Upper lobe of left lung (tissue), 6 donors: Measurements from ENCODE around the gene FOXN1. TPM values are rescaled to one million over a fixed set of nuclear protein-coding genes. Genes with fewer than 3 reads are reported as not detected.
A peak's percentile ranks its signal among the peaks of the same experiment; 100 is the strongest.

ENCODE experiments used
- ATAC-seq, 2 donors: fragments of 200-7000 bp; cut with Tn5 transposase; one replicate each; pipeline ENCODE4 v1.9.1; 2022; ENCODE audit warnings: mild to moderate bottlenecking in 2 of 2, moderate library complexity in 2 of 2; ENCODE audit not compliant: low FRiP score in 2 of 2
- DNase-seq, 2 donors: peaks; one replicate each; pipeline ENCODE4 v3.0.0-alpha.2; 2019 to 2020
- H3K27ac ChIP-seq, 4 donors: fragments of 200-600 bp; sonication (generic); one replicate each; pipeline ENCODE4 v1.5.1; 2016 to 2019
- H3K27me3 ChIP-seq, 4 donors: fragments of 200-600 bp; sonication (generic); one replicate each; pipeline ENCODE4 v1.5.1; 2017 to 2019
- H3K36me3 ChIP-seq, 4 donors: fragments of 200-600 bp; sonication (generic); one replicate each; pipeline ENCODE4 v1.5.1; 2016 to 2019
- H3K4me1 ChIP-seq, 4 donors: fragments of 200-600 bp; sonication (generic); one replicate each; pipeline ENCODE4 v1.5.1; 2018 to 2019
- H3K4me3 ChIP-seq, 4 donors: fragments of 200-600 bp; sonication (generic); one replicate each; pipeline ENCODE4 v1.5.1; 2017 to 2019; ENCODE audit warnings: mild to moderate bottlenecking in 2 of 4, moderate library complexity in 1 of 4
- H3K9me3 ChIP-seq, 4 donors: fragments of 200-600 bp; sonication (generic); one replicate each; pipeline ENCODE4 v1.5.1; 2018 to 2019
- EP300 ChIP-seq, 4 donors: sonication (generic); formaldehyde crosslinking; IDR thresholded peaks; one replicate each; pipeline ENCODE4 v1.5.1; 2017; ENCODE audit warnings: antibody characterized with exemption in 4 of 4, control low read depth in 2 of 4
- POLR2A ChIP-seq, 4 donors: fragments of 450-650 bp; IDR thresholded peaks; one replicate each; pipeline ENCODE4 v1.5.1; 2016 to 2017; ENCODE audit warnings: antibody characterized with exemption in 4 of 4, mild to moderate bottlenecking in 2 of 4
- POLR2AphosphoS5 ChIP-seq, 2 donors: sonication (generic); formaldehyde crosslinking; IDR thresholded peaks; one replicate each; pipeline ENCODE4 v1.5.1; 2017; ENCODE audit warnings: antibody characterized with exemption in 2 of 2
- WGBS, 2 donors: methylation state at CpG; one replicate each; pipeline ENCODE4 v1.1.5; 2017 to 2018; 5-methylcytosine and 5-hydroxymethylcytosine counted together
- total RNA-seq, 6 donors: library from RNA; depleted of rRNA in 4 of 6; stranded (reverse); fragments of >200 nt in 4 of 6; gene quantifications; one replicate each; pipeline versions ENCODE4 v1.1.0 to v1.2.1, GENCODE V29; 2016 to 2021
- TF ChIP-seq, protein P1 (sequence below), 6 experiments: fragments of 450-650 bp in 4 of 6; fragments of 200-600 bp in 2 of 6; sonication (generic) in 2 of 6; IDR thresholded peaks; one replicate each; pipeline ENCODE4 v1.5.1; 2016 to 2019; ENCODE audit warnings: antibody characterized with exemption in 6 of 6
- donor health status: DM: no; HTN: no; CAD: no; lungs with moderate emphysema.
- donor health status: DM: no; HTN: yes; CAD: no; lungs with severe emphysema.

Gene FOXN1
- total RNA-seq, 6 donors from 2014 or later, result 0.07 to 0.54 TPM; not detected in 4

DNA sequence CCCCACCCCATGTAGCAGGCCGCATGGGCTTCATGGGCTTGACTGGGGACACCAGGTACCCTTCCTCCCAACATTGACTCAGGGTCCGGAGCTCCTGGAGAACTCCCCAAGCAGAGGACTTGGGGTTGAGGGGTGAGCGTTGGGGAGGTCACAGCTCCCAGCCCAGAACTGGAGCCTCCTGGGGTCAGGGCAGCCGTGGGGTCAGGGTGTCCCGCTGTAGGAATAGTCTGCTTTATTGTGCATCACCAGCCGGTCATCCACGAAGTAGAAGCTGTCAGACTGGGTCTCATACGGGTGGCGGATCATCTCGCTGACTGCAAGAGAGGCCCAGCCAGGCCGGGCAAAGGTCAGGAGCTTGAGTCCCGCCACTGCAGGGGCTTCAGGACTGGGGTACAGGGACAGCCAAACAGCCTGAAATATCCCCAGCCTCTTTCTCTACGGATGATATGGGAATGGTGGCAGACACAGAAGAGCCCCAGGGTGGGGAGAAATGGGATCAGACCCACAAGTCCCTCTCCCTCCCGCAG lies 41.0 kb downstream of the FOXN1 start:
- 81 to 88% methylated on average over 2 to 14 of the region's 14 CpGs for WGBS, 2 donors
- peaks cover 0 to 11% (median 5%) of the 10 kb centered on the region in 4 donors for H3K36me3 ChIP-seq
- DNase-seq, result no peak
- ATAC-seq, result no peak
- no peaks in the 10 kb centered on the region for H3K27me3 ChIP-seq
- H3K27ac ChIP-seq, result peak overlapping the region in 3 of 4 donors; percentile 45 to 81 (median 67)
- H3K9me3 ChIP-seq, result no peaks in the 10 kb centered on the region
- no peak overlapping the region for H3K4me3 ChIP-seq
- TF ChIP-seq EP300 (IDR thresholded peaks at IDR 0.05), result no peak
- peaks cover 15 to 40% (median 18%) of the 10 kb centered on the region in 4 donors for H3K4me1 ChIP-seq

DNA sequence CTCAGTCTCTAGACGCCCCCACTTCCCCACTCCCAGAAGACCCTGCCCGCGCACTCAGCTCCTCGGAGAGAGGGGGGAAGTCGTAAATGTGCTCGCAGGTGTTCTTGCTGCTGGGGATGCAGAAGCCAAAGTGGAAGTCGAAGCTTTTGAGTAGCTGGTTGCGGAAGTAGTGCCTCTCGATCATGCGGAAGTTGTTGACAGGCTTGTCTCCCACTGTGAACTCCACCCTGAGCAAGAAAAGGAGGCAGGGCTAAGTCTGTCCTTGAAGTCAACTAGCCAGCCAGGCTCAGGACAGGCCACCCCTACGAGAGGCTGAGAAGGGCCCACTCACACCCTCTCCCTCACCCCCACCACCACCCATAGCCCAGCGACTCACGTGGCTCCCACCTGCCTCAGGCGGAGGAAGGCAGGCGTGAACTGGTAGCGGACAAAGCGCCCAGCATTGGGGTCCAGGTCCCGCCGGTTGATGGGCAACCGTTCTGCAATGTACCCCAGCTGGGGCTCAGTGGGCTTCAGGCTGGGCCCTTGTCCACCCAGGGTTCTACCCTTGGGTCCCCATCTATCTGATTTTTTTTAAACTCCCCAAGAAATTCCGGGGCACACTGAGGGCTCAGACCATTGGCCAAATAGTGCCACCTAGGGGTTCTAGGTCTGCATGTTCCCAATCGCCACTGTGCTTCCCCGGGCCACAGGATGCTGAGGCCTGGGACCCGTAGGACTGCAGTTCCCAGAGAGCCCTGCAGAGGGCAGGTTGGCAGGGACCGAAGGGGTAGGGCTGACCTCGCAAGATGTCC lies 41.7 kb downstream of the FOXN1 start:
- peak overlapping the region in 3 of 4 donors; percentile 45 to 81 (median 67) for H3K27ac ChIP-seq
- ATAC-seq, result peak; percentile 77 to 80

DNA sequence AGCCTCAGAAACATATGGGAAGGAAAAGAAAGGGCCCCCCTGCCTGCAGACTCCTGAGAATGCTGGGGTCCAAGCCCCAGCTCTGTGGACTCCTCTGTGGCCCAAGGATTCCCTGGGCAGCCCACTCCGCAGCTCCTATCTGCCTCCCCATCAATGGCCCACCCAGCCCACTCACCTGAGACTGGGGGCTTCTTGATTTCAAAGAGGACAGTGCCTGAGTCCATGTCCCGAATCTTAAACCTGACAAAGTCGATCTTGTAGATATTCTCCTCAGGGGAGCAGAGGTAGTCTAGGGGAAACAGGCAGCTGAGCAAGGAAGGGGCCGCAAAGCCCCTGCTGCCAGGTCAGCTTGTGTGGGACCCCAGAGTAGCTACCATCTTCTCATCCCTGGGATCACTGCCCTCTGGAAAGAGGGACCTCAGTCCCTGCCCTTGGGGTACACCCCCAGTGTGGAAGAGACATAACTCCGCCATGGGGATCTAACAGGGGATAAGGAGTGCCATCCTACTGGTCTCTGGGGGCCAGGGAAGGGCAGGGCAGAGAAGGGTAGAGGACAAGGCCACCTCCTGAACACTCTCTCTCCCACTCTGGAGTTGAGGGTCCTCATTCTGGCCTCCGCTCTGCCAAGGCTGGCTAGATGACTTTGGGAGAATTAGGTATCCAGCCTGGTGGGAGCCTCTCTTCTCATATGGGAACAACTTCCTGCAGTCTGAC lies 42.4 kb downstream of the FOXN1 start:
- H3K27ac ChIP-seq, result no peak overlapping the region
- 92 to 100% methylated on average over 1 to 6 of the region's 6 CpGs for WGBS, 2 donors
- no peak overlapping the region for H3K4me3 ChIP-seq
- TF ChIP-seq, protein P1, sequence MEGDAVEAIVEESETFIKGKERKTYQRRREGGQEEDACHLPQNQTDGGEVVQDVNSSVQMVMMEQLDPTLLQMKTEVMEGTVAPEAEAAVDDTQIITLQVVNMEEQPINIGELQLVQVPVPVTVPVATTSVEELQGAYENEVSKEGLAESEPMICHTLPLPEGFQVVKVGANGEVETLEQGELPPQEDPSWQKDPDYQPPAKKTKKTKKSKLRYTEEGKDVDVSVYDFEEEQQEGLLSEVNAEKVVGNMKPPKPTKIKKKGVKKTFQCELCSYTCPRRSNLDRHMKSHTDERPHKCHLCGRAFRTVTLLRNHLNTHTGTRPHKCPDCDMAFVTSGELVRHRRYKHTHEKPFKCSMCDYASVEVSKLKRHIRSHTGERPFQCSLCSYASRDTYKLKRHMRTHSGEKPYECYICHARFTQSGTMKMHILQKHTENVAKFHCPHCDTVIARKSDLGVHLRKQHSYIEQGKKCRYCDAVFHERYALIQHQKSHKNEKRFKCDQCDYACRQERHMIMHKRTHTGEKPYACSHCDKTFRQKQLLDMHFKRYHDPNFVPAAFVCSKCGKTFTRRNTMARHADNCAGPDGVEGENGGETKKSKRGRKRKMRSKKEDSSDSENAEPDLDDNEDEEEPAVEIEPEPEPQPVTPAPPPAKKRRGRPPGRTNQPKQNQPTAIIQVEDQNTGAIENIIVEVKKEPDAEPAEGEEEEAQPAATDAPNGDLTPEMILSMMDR (IDR thresholded peaks at IDR 0.05), result peak in 1 of 6 experiments; percentile 11
- TF ChIP-seq EP300 (IDR thresholded peaks at IDR 0.05) (no peak), POLR2A (IDR thresholded peaks at IDR 0.05) (no peak)
- DNase-seq (no peak), ATAC-seq (no peak)
- no peaks in the 10 kb centered on the region for H3K9me3 ChIP-seq
- no peaks in the 10 kb centered on the region for H3K27me3 ChIP-seq
- H3K4me1 ChIP-seq, result peaks cover 20 to 49% (median 24%) of the 10 kb centered on the region in 4 donors
- H3K36me3 ChIP-seq, result peaks cover 0 to 15% (median 6%) of the 10 kb centered on the region in 4 donors

More for the DNA sequence above, 41.7 kb downstream of the FOXN1 start:
- Histone ChIP-seq H3K36me3 (peaks cover 0 to 11% (median 5%) of the 10 kb centered on the region in 4 donors), H3K4me3 (peak overlapping the region in 1 of 4 donors; percentile 2), H3K4me1 (peaks cover 18 to 46% (median 22%) of the 10 kb centered on the region in 4 donors), H3K9me3 (no peaks in the 10 kb centered on the region), H3K27me3 (no peaks in the 10 kb centered on the region)
- peak; percentile 59 to 82 for DNase-seq
- WGBS, 2 donors, result 65 to 86% methylated on average over 13 to 25 of the region's 26 CpGs
- no peak for TF ChIP-seq POLR2AphosphoS5 (IDR thresholded peaks at IDR 0.05)
- TF ChIP-seq, protein P1 (IDR thresholded peaks at IDR 0.05), result peak; percentile 87 to 98 (median 90)

DNA sequence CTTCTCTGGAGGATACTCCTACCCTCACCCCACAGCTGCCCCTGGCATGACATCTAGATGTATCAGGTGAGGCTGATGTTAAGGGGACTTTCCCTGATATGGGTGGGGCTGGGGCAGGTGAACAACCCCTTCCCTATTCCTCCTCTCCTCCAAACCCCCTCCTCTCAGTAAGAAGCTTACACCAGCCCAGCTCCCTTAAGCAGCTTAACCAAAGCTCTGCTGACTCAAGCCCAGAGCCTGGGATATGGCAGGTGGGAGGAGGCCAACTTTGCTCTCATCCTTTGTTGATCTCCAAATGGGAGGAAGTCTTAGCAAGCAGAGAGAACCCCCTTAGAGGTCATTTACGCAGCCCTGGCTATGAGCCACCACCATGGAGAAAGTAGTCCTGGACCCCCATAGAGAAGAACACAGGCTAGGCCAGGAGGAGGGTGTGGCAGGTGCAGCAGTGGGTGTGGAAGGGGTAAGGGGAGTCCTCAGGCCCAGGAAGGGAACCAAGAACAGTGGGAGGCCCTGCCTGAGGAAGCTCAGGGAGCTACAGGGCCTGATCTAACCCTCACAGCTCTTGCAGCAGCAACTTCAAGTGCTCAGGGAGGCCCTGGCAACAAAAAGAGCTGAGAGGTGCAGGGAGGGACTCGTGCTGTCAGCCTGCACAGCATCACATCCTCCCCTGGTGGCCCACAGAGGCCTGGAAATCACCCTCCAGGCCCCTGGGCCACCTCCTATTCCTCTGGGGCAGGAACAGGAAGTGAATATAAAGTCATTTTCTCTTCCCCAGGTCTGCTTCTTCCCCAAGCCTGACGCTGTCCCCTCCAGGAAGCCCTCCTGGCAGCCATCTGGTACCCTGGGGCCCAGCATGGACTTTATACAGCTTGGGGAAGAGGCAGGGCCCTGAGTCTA lies 43.3 kb downstream of the FOXN1 start:
- Histone ChIP-seq H3K9me3 (no peaks in the 10 kb centered on the region), H3K27ac (no peak overlapping the region), H3K36me3 (peaks cover 8 to 24% (median 15%) of the 10 kb centered on the region in 4 donors), H3K4me1 (peaks cover 20 to 49% (median 24%) of the 10 kb centered on the region in 4 donors), H3K4me3 (no peak overlapping the region), H3K27me3 (no peaks in the 10 kb centered on the region)
- TF ChIP-seq EP300 (IDR thresholded peaks at IDR 0.05), result no peak
- TF ChIP-seq POLR2A (IDR thresholded peaks at IDR 0.05), result no peak
- TF ChIP-seq, protein P1 (IDR thresholded peaks at IDR 0.05), result no peak
- TF ChIP-seq POLR2AphosphoS5 (IDR thresholded peaks at IDR 0.05), result no peak
- 60 to 80% methylated on average over 2 to 3 of the region's 3 CpGs for WGBS, 2 donors
- no peak for DNase-seq
- ATAC-seq, result no peak
